IMR-90 (cell line): ENCODE results near the gene UGT2A2. TPM values are rescaled to one million over a fixed set of nuclear protein-coding genes. Genes with fewer than 3 reads are reported as not detected.

ENCODE experiments used
- ATAC-seq: fragments of 200-7000 bp; cut with Tn5 transposase; 2 replicates; pipeline ENCODE4 v1.9.1; 2020; ENCODE audit warnings: low read depth, mild to moderate bottlenecking, moderate library complexity
- BruUV-seq: library from RNA; stranded (reverse); fragments of 400-500 nt; replicated peaks from 2 replicates; lab custom pipeline; 2021; lab: Mats Ljungman, UMichigan
- CTCF ChIA-PET: fragments of 300-600 bp; formaldehyde crosslinking; extraction: SDS; loops from one replicate; lab custom pipeline; 2021; ENCODE audit warnings: antibody characterized with exemption; lab: Yijun Ruan, JAX
- POLR2A ChIA-PET: fragments of 300-600 bp; sonication (Branson Sonifier 250); formaldehyde crosslinking; loops from one replicate; lab custom pipeline; 2022; ENCODE audit warnings: antibody characterized with exemption; ENCODE audit not compliant: unreplicated experiment; lab: Charles Lee
- DNase-seq: peaks from one replicate; pipeline ENCODE4 v3.0.0; 2013
- H2AFZ ChIP-seq: replicated peaks from 2 replicates; pipeline ENCODE3; 2013; ENCODE audit warnings: low read length, mild to moderate bottlenecking; ENCODE audit not compliant: poor library complexity
- H2AK5ac ChIP-seq: 2 replicates; pipeline ENCODE4 v1.6.1; 2013; ENCODE audit warnings: low read depth, low read length, inconsistent platforms
- H2AK9ac ChIP-seq: replicated peaks from 2 replicates; pipeline ENCODE3; 2013; ENCODE audit warnings: mild to moderate bottlenecking, low read depth, low read length, moderate library complexity; ENCODE audit not compliant: poor library complexity
- H2BK120ac ChIP-seq: 2 replicates; pipeline ENCODE4 v1.6.1; 2013; ENCODE audit warnings: low read depth, low read length, inconsistent platforms
- H2BK15ac ChIP-seq: 3 replicates; pipeline ENCODE4 v1.6.1; 2013; ENCODE audit warnings: low read depth, low read length, inconsistent platforms
- H2BK20ac ChIP-seq: 2 replicates; pipeline ENCODE4 v1.6.1; 2013; ENCODE audit warnings: low read depth, mild to moderate bottlenecking, inconsistent platforms, low read length, moderate library complexity
- H2BK5ac ChIP-seq: 2 replicates; pipeline ENCODE4 v1.6.1; 2013; ENCODE audit warnings: mild to moderate bottlenecking, low read depth, low read length, inconsistent platforms; ENCODE audit not compliant: poor library complexity, severe bottlenecking
- H3K14ac ChIP-seq: replicated peaks from 2 replicates; pipeline ENCODE4 v1.6.1; 2013; ENCODE audit warnings: low read depth, low read length, inconsistent platforms
- H3K18ac ChIP-seq: 2 replicates; pipeline ENCODE4 v1.6.1; 2013; ENCODE audit warnings: low read depth, low read length, control low read depth
- H3K23ac ChIP-seq: 2 replicates; pipeline ENCODE4 v1.6.1; 2013; ENCODE audit warnings: low read depth, low read length, inconsistent platforms
- H3K27ac ChIP-seq: 2 replicates; pipeline ENCODE4 v1.5.1; 2013; ENCODE audit warnings: mild to moderate bottlenecking, control low read depth, low read length; ENCODE audit not compliant: insufficient read depth
- H3K27me3 ChIP-seq: 2 replicates; pipeline ENCODE4 v1.6.1; 2013; ENCODE audit warnings: low read length; ENCODE audit not compliant: control insufficient read depth, insufficient read depth
- H3K36me3 ChIP-seq: 2 replicates; pipeline ENCODE4 v1.6.1; 2013; ENCODE audit warnings: low read length, mixed read lengths; ENCODE audit not compliant: control insufficient read depth, insufficient read depth
- H3K4ac ChIP-seq: 2 replicates; pipeline ENCODE4 v1.6.1; 2013; ENCODE audit warnings: low read depth, low read length, inconsistent platforms
- H3K4me1 ChIP-seq: 2 replicates; pipeline ENCODE4 v1.6.1; 2013; ENCODE audit warnings: low read length, mixed read lengths; ENCODE audit not compliant: control insufficient read depth, insufficient read depth
- H3K4me2 ChIP-seq: 2 replicates; pipeline ENCODE4 v1.6.1; 2013; ENCODE audit warnings: low read depth, mild to moderate bottlenecking, control low read depth, low read length, moderate library complexity
- H3K4me3 ChIP-seq: 2 replicates; pipeline ENCODE4 v1.5.1; 2013; ENCODE audit warnings: low read depth, mild to moderate bottlenecking, control low read depth, low read length, moderate library complexity; ENCODE audit not compliant: insufficient read depth
- H3K56ac ChIP-seq: 2 replicates; pipeline ENCODE4 v1.6.1; 2013; ENCODE audit warnings: low read length, inconsistent platforms; ENCODE audit not compliant: insufficient read depth; ENCODE audit errors: extremely low read depth
- H3K79me1 ChIP-seq, 2 experiments: 2 replicates each; pipeline ENCODE4 v1.6.1; 2013; ENCODE audit warnings: low read length in 2 of 2, inconsistent platforms in 1 of 2, low read depth in 1 of 2
- H3K9ac ChIP-seq: 2 replicates; pipeline ENCODE4 v1.6.1; 2013; ENCODE audit warnings: low read depth, low read length, control low read depth
- H3K9me1 ChIP-seq: 2 replicates; pipeline ENCODE4 v1.6.1; 2013; ENCODE audit warnings: low read length, inconsistent platforms; ENCODE audit not compliant: insufficient read depth
- H3K9me3 ChIP-seq: 2 replicates; pipeline ENCODE4 v1.6.1; 2013; ENCODE audit warnings: low read length; ENCODE audit not compliant: control insufficient read depth, insufficient read depth
- H4K20me1 ChIP-seq: 2 replicates; pipeline ENCODE4 v1.6.1; 2013; ENCODE audit warnings: low read length, inconsistent platforms; ENCODE audit not compliant: insufficient read depth
- H4K5ac ChIP-seq: 2 replicates; pipeline ENCODE4 v1.6.1; 2013; ENCODE audit warnings: mild to moderate bottlenecking, low read depth, low read length, control low read depth
- H4K8ac ChIP-seq, 2 experiments: 2 replicates each; pipeline ENCODE4 v1.6.1; 2013; ENCODE audit warnings: low read depth in 2 of 2, low read length in 2 of 2, control low read depth in 1 of 2, inconsistent platforms in 1 of 2
- H4K91ac ChIP-seq: 2 replicates; pipeline ENCODE4 v1.6.1; 2013; ENCODE audit warnings: low read depth, low read length, inconsistent platforms; ENCODE audit not compliant: insufficient read depth
- BHLHE40 ChIP-seq: fragments of 150-350 bp; IDR thresholded peaks from 2 replicates; pipeline ENCODE4 v1.6.1; 2016; ENCODE audit warnings: mild to moderate bottlenecking, low read depth, low read length
- CEBPB ChIP-seq: IDR thresholded peaks from 2 replicates; pipeline ENCODE4 v1.6.1; 2012; ENCODE audit warnings: low read depth, low read length, improper control_type of control experiment
- CHD1 ChIP-seq: IDR thresholded peaks from 2 replicates; pipeline ENCODE4 v1.6.1; 2012; ENCODE audit warnings: low read depth, low read length, improper control_type of control experiment
- FOS ChIP-seq: fragments of 150-350 bp; IDR thresholded peaks from 2 replicates; pipeline ENCODE4 v1.6.1; 2016; ENCODE audit warnings: low read depth, low read length
- MAFK ChIP-seq: IDR thresholded peaks from 2 replicates; pipeline ENCODE4 v1.6.1; 2012; ENCODE audit warnings: low read depth, low read length, improper control_type of control experiment
- MAZ ChIP-seq: IDR thresholded peaks from 2 replicates; pipeline ENCODE4 v1.6.1; 2012; ENCODE audit warnings: low read depth, mild to moderate bottlenecking, low read length, improper control_type of control experiment, moderate library complexity, borderline replicate concordance
- MXI1 ChIP-seq: IDR thresholded peaks from 2 replicates; pipeline ENCODE4 v1.6.1; 2012; ENCODE audit warnings: low read depth, mild to moderate bottlenecking, low read length, moderate library complexity, borderline replicate concordance
- NFE2L2 ChIP-seq: fragments of 150-350 bp; IDR thresholded peaks from 2 replicates; pipeline ENCODE4 v1.6.1; 2016; ENCODE audit warnings: low read depth, mild to moderate bottlenecking, low read length
- POLR2A ChIP-seq: IDR thresholded peaks from 2 replicates; pipeline ENCODE4 v1.6.1; 2012; ENCODE audit warnings: mild to moderate bottlenecking, low read depth, low read length
- RAD21 ChIP-seq: IDR thresholded peaks from 2 replicates; pipeline ENCODE4 v1.6.1; 2012; ENCODE audit warnings: low read length, improper control_type of control experiment
- RCOR1 ChIP-seq: IDR thresholded peaks from 2 replicates; pipeline ENCODE4 v1.6.1; 2012; ENCODE audit warnings: mild to moderate bottlenecking, low read length, improper control_type of control experiment; ENCODE audit not compliant: insufficient replicate concordance
- RFX5 ChIP-seq: IDR thresholded peaks from 2 replicates; pipeline ENCODE4 v1.8.0; 2012; ENCODE audit warnings: low read depth, mild to moderate bottlenecking, low read length, moderate library complexity
- SMC3 ChIP-seq: fragments of 150-350 bp; IDR thresholded peaks from 2 replicates; pipeline ENCODE4 v1.6.1; 2016; ENCODE audit warnings: low read depth, mild to moderate bottlenecking, antibody characterized with exemption, low read length, moderate library complexity
- WGBS, 2 experiments: methylation state at CpG; one replicate each; pipeline versions ENCODE4 v1.1.5 to v1.1.7; 2013; ENCODE audit warnings: missing lambda C conversion rate in 2 of 2; ENCODE audit not compliant: insufficient read length in 1 of 2; ENCODE audit errors: extremely low coverage in 2 of 2; 5-methylcytosine and 5-hydroxymethylcytosine counted together
- dilution Hi-C: fragments of 300-500 bp; cut with HindIII; formaldehyde crosslinking; loops from one replicate; pipeline ENCODE4 v1.14.3; 2018; ENCODE audit warnings: low sequenced_read_pairs; ENCODE audit not compliant: unreplicated experiment
- in situ Hi-C: fragments of 300-500 bp; cut with MboI; formaldehyde crosslinking; loops from 3 replicates; pipeline ENCODE4 v1.14.3; 2019; ENCODE audit warnings: low sequenced_read_pairs, inconsistent platforms, mixed read lengths
- intact Hi-C: fragments of 100-400 bp; cut with micrococcal nuclease; formaldehyde crosslinking; loops from 2 replicates; pipeline ENCODE4 v1.10.0; 2022
- polyA plus RNA-seq, 3 experiments: library from polyadenylated mRNA; depleted of rRNA; stranded (reverse); fragments of >200 nt; gene quantifications; 2 replicates each; pipeline ENCODE4 v1.2.3, GENCODE V29; 2012; ENCODE audit warnings: low replicate concordance in 1 of 3
- total RNA-seq: library from RNA; depleted of rRNA; stranded (reverse); fragments of >200 nt; gene quantifications from 2 replicates; pipeline ENCODE4 v1.2.3, GENCODE V29; 2012
- TF ChIP-seq, protein P1 (sequence below): fragments of 150-350 bp; IDR thresholded peaks from 2 replicates; pipeline ENCODE4 v1.6.1; 2016; ENCODE audit warnings: low read depth, mild to moderate bottlenecking, low read length, moderate library complexity, borderline replicate concordance
- TF ChIP-seq, protein P2 (sequence below): conservative IDR thresholded peaks from 2 replicates; pipeline ENCODE4 v1.5.1; 2012; ENCODE audit warnings: mild to moderate bottlenecking, low read depth, low read length, improper control_type of control experiment
- TF ChIP-seq, protein P3 (sequence below): fragments of 150-350 bp; IDR thresholded peaks from 2 replicates; pipeline ENCODE4 v1.6.1; 2017; ENCODE audit warnings: mild to moderate bottlenecking, antibody characterized with exemption, low read length, low read depth

UGT2A2 gene
- total and polyA plus RNA-seq, 2 of the 4 experiments (the other 2 are of a cell fraction) = not detected

DNA sequence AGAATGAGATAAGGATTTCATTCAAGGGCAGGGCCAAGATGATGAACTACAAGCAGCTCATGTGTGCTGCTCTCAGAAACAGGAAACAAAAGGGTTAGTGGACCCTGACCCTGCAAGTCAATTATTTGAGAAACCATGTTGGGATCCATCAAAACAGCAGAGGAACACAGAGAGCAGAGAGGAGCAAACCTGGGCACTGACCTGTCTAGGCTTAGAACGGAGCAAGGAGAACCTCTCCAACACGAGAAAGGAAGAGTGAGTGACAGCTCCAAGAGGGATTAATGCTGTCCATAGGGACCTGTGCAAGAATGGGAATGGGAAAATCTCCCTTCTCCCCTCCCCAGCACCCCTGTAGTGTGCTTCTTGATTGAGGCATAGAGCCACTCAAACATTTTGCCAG lies 89.8 kb downstream of the UGT2A2 start:
- no peak overlapping the region for H3K4ac ChIP-seq
- H3K23ac ChIP-seq = no peak overlapping the region
- no peak overlapping the region for H3K4me2 ChIP-seq
- no peak overlapping the region for H2AK9ac ChIP-seq
- ATAC-seq (no peak), DNase-seq (no peak)
- no peak overlapping the region for H3K27ac ChIP-seq
- H3K27me3 ChIP-seq = no peaks in the 10 kb centered on the region
- CTCF ChIA-PET = no interaction called here
- no peak overlapping the region for H3K4me3 ChIP-seq
- no CpG with 5 or more reads among the region's 2 CpGs for WGBS, 2 experiments
- H2AK5ac ChIP-seq = no peak overlapping the region
- H4K8ac ChIP-seq = no peak overlapping the region
- H3K9me3 ChIP-seq = peaks cover 6% of the 10 kb centered on the region; the same call in 1 of the 2 replicates
- no peaks in the 10 kb centered on the region for H4K20me1 ChIP-seq
- H3K79me1 ChIP-seq = no peaks in the 10 kb centered on the region
- POLR2A ChIA-PET = no interaction called here
- no TSS peak for BruUV-seq
- H3K9me1 ChIP-seq = no peaks in the 10 kb centered on the region
- TF ChIP-seq CEBPB = no peak
- TF ChIP-seq RFX5 = no peak
- TF ChIP-seq NFE2L2 = no peak
- TF ChIP-seq, protein P1, sequence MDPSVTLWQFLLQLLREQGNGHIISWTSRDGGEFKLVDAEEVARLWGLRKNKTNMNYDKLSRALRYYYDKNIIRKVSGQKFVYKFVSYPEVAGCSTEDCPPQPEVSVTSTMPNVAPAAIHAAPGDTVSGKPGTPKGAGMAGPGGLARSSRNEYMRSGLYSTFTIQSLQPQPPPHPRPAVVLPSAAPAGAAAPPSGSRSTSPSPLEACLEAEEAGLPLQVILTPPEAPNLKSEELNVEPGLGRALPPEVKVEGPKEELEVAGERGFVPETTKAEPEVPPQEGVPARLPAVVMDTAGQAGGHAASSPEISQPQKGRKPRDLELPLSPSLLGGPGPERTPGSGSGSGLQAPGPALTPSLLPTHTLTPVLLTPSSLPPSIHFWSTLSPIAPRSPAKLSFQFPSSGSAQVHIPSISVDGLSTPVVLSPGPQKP = no peak
- no peak for TF ChIP-seq SMC3
- TF ChIP-seq POLR2A = no peak
- no peak for TF ChIP-seq RCOR1
- TF ChIP-seq MAFK = no peak
- TF ChIP-seq, protein P2, sequence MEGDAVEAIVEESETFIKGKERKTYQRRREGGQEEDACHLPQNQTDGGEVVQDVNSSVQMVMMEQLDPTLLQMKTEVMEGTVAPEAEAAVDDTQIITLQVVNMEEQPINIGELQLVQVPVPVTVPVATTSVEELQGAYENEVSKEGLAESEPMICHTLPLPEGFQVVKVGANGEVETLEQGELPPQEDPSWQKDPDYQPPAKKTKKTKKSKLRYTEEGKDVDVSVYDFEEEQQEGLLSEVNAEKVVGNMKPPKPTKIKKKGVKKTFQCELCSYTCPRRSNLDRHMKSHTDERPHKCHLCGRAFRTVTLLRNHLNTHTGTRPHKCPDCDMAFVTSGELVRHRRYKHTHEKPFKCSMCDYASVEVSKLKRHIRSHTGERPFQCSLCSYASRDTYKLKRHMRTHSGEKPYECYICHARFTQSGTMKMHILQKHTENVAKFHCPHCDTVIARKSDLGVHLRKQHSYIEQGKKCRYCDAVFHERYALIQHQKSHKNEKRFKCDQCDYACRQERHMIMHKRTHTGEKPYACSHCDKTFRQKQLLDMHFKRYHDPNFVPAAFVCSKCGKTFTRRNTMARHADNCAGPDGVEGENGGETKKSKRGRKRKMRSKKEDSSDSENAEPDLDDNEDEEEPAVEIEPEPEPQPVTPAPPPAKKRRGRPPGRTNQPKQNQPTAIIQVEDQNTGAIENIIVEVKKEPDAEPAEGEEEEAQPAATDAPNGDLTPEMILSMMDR = no peak
- TF ChIP-seq RAD21 = no peak
- TF ChIP-seq BHLHE40 = no peak
- TF ChIP-seq, protein P3, sequence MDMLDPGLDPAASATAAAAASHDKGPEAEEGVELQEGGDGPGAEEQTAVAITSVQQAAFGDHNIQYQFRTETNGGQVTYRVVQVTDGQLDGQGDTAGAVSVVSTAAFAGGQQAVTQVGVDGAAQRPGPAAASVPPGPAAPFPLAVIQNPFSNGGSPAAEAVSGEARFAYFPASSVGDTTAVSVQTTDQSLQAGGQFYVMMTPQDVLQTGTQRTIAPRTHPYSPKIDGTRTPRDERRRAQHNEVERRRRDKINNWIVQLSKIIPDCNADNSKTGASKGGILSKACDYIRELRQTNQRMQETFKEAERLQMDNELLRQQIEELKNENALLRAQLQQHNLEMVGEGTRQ = no peak
- no peak for TF ChIP-seq MAZ
- no peak for TF ChIP-seq FOS
- no peak for TF ChIP-seq MXI1
- no peak for TF ChIP-seq CHD1
- no peak overlapping the region for H2BK15ac ChIP-seq
- no peak overlapping the region for H3K14ac ChIP-seq
- H4K91ac ChIP-seq = no peak overlapping the region
- no peak overlapping the region for H2BK20ac ChIP-seq
- no peaks in the 10 kb centered on the region for H3K4me1 ChIP-seq
- in situ Hi-C loops (no loop called here), dilution Hi-C loops (no loop called here), intact Hi-C loops (no loop called here)
- no peak overlapping the region for H3K9ac ChIP-seq
- no peaks in the 10 kb centered on the region for H3K36me3 ChIP-seq
- H4K5ac ChIP-seq = no peak overlapping the region
- H3K18ac ChIP-seq = no peak overlapping the region
- no peak overlapping the region for H3K56ac ChIP-seq
- H2BK5ac ChIP-seq = no peak overlapping the region
- H2BK120ac ChIP-seq = no peak overlapping the region
- H2AFZ ChIP-seq = no peak overlapping the region
